H9 (cell line): ENCODE measurements around the gene PSMB7. TPM values are rescaled to one million over a fixed set of nuclear protein-coding genes. Genes with fewer than 3 reads are reported as not detected.

Experiments used
- DNase-seq: peaks from one replicate; pipeline ENCODE4 v3.0.0-alpha.2; 2017
- H2AFZ ChIP-seq: one replicate; pipeline ENCODE4 v1.6.1; 2013; ENCODE audit warnings: mild to moderate bottlenecking, low read length, control low read depth, moderate library complexity
- H2AK5ac ChIP-seq: 2 replicates; pipeline ENCODE4 v1.6.1; 2013; ENCODE audit warnings: low read length, control low read depth, mixed read lengths; ENCODE audit not compliant: insufficient read length
- H2BK120ac ChIP-seq: one replicate; pipeline ENCODE4 v1.6.1; 2013; ENCODE audit warnings: low read depth, mild to moderate bottlenecking, low read length, control low read depth, inconsistent platforms; ENCODE audit not compliant: poor library complexity, severe bottlenecking
- H2BK12ac ChIP-seq: 2 replicates; pipeline ENCODE4 v1.6.1; 2013; ENCODE audit warnings: low read length, control low read depth, mixed read lengths, low read depth; ENCODE audit not compliant: insufficient read length
- H2BK15ac ChIP-seq: 2 replicates; pipeline ENCODE4 v1.6.1; 2013; ENCODE audit warnings: low read depth, low read length, control low read depth
- H2BK20ac ChIP-seq: one replicate; pipeline ENCODE4 v1.6.1; 2013; ENCODE audit warnings: low read depth, mild to moderate bottlenecking, low read length, control low read depth, inconsistent platforms; ENCODE audit not compliant: poor library complexity, severe bottlenecking
- H2BK5ac ChIP-seq: 2 replicates; pipeline ENCODE4 v1.6.1; 2013; ENCODE audit warnings: low read length, control low read depth, mixed read lengths; ENCODE audit not compliant: insufficient read length
- H3K14ac ChIP-seq: 2 replicates; pipeline ENCODE4 v1.6.1; 2013; ENCODE audit warnings: low read length, control low read depth; ENCODE audit not compliant: insufficient read depth
- H3K18ac ChIP-seq: 2 replicates; pipeline ENCODE4 v1.6.1; 2013; ENCODE audit warnings: low read depth, mild to moderate bottlenecking, mixed read lengths, low read length, control low read depth; ENCODE audit not compliant: insufficient read length
- H3K23ac ChIP-seq: 2 replicates; pipeline ENCODE4 v1.6.1; 2013; ENCODE audit warnings: low read length, control low read depth, mixed read lengths, low read depth; ENCODE audit not compliant: insufficient read length
- H3K23me2 ChIP-seq: 2 replicates; pipeline ENCODE4 v1.6.1; 2013; ENCODE audit warnings: low read depth, mild to moderate bottlenecking, mixed read lengths, low read length, control low read depth; ENCODE audit not compliant: insufficient read length, poor library complexity, severe bottlenecking
- H3K27ac ChIP-seq: 2 replicates; pipeline ENCODE4 v1.5.1; 2013; ENCODE audit warnings: low read length, control low read depth, mixed read lengths, low read depth; ENCODE audit not compliant: insufficient read length
- H3K27me3 ChIP-seq: 2 replicates; pipeline ENCODE4 v1.6.1; 2013; ENCODE audit warnings: low read length, control low read depth, inconsistent platforms; ENCODE audit not compliant: insufficient read depth
- H3K4ac ChIP-seq: 2 replicates; pipeline ENCODE4 v1.6.1; 2013; ENCODE audit warnings: low read depth, mild to moderate bottlenecking, control low read depth, inconsistent platforms, low read length, moderate library complexity
- H3K4me1 ChIP-seq: 2 replicates; pipeline ENCODE4 v1.6.1; 2013; ENCODE audit warnings: low read length, control low read depth, inconsistent platforms; ENCODE audit not compliant: insufficient read depth
- H3K4me2 ChIP-seq: 2 replicates; pipeline ENCODE4 v1.6.1; 2013; ENCODE audit warnings: low read length, control low read depth, mixed read lengths; ENCODE audit not compliant: insufficient read length, insufficient read depth
- H3K56ac ChIP-seq: 2 replicates; pipeline ENCODE4 v1.6.1; 2013; ENCODE audit warnings: low read depth, mild to moderate bottlenecking, mixed read lengths, low read length, control low read depth; ENCODE audit not compliant: insufficient read length
- H3K79me1 ChIP-seq: 2 replicates; pipeline ENCODE4 v1.6.1; 2013; ENCODE audit warnings: low read depth, mild to moderate bottlenecking, moderate library complexity, low read length, control low read depth, inconsistent platforms; ENCODE audit not compliant: insufficient read depth, poor library complexity, severe bottlenecking
- H3K79me2 ChIP-seq: 2 replicates; pipeline ENCODE4 v1.6.1; 2013; ENCODE audit warnings: low read length, control low read depth, inconsistent platforms; ENCODE audit not compliant: insufficient read depth
- H3K9ac ChIP-seq: 2 replicates; pipeline ENCODE4 v1.6.1; 2013; ENCODE audit warnings: low read length, control low read depth, mixed read lengths; ENCODE audit not compliant: insufficient read length; ENCODE audit errors: extremely low read depth
- H3K9me3 ChIP-seq: one replicate; pipeline ENCODE4 v1.6.1; 2013; ENCODE audit warnings: low read depth, low read length, inconsistent platforms; ENCODE audit not compliant: control insufficient read depth
- H3T11ph ChIP-seq: one replicate; pipeline ENCODE4 v1.6.1; 2013; ENCODE audit warnings: mild to moderate bottlenecking, low read length, control low read depth, inconsistent platforms
- H4K20me1 ChIP-seq: one replicate; pipeline ENCODE4 v1.6.1; 2013; ENCODE audit not compliant: control insufficient read depth, insufficient read length, insufficient read depth
- H4K5ac ChIP-seq: 2 replicates; pipeline ENCODE4 v1.6.1; 2013; ENCODE audit warnings: low read depth, mild to moderate bottlenecking, mixed read lengths, low read length, control low read depth; ENCODE audit not compliant: insufficient read length
- H4K8ac ChIP-seq: replicated peaks from 2 replicates; pipeline ENCODE4 v1.6.1; 2013; ENCODE audit warnings: low read length, control low read depth, mixed read lengths, low read depth; ENCODE audit not compliant: insufficient read length
- H4K91ac ChIP-seq: 2 replicates; pipeline ENCODE4 v1.6.1; 2013; ENCODE audit warnings: low read depth, mild to moderate bottlenecking, moderate library complexity, mixed read lengths, low read length, control low read depth; ENCODE audit not compliant: insufficient read length
- H3K27ac Mint-ChIP-seq, 3 experiments: 2 replicates in 2 of 3; 3 replicates in 1 of 3; pipeline ENCODE4 v1.8.0; 2020 to 2021; ENCODE audit warnings: mixed read lengths in 3 of 3, mild to moderate bottlenecking in 1 of 3, moderate library complexity in 1 of 3
- H3K27me3 Mint-ChIP-seq: 2 replicates; pipeline ENCODE4 v1.8.0; 2021; ENCODE audit warnings: low read depth, mild to moderate bottlenecking, moderate library complexity, mixed read lengths
- H3K36me3 Mint-ChIP-seq, 3 experiments: 2 replicates in 2 of 3; 3 replicates in 1 of 3; pipeline ENCODE4 v1.8.0; 2020 to 2021; ENCODE audit warnings: low read depth in 3 of 3, mixed read lengths in 3 of 3; ENCODE audit not compliant: insufficient read depth in 1 of 3
- H3K4me1 Mint-ChIP-seq, 2 experiments: 2 replicates each; pipeline ENCODE4 v1.8.0; 2020; ENCODE audit warnings: mixed read lengths in 2 of 2
- H3K4me3 Mint-ChIP-seq, 2 experiments: 2 replicates in 1 of 2; 3 replicates in 1 of 2; pipeline ENCODE4 v1.8.0; 2020 to 2021; ENCODE audit warnings: mild to moderate bottlenecking in 2 of 2, mixed read lengths in 2 of 2, moderate library complexity in 1 of 2
- H3K9me3 Mint-ChIP-seq, 2 experiments: 2 replicates in 1 of 2; 3 replicates in 1 of 2; pipeline ENCODE4 v1.8.0; 2020; ENCODE audit warnings: mild to moderate bottlenecking in 2 of 2, mixed read lengths in 2 of 2, moderate library complexity in 1 of 2
- CTCF ChIP-seq: fragments of 200-600 bp; sonication (generic); conservative IDR thresholded peaks from 3 replicates; pipeline ENCODE4 v1.8.0; 2021; ENCODE audit warnings: antibody characterized with exemption, mild to moderate bottlenecking
- WGBS: extraction: QIAGEN DNeasy Blood & Tissue Kit; methylation state at CpG from one replicate; pipeline ENCODE4 v1.1.7; 2013; ENCODE audit warnings: missing lambda C conversion rate, low lambda C conversion rate, mixed read lengths; ENCODE audit not compliant: insufficient read length; ENCODE audit errors: extremely low coverage; 5-methylcytosine and 5-hydroxymethylcytosine counted together
- total RNA-seq: library from RNA; stranded (reverse); gene quantifications from 2 replicates; pipeline ENCODE4 v1.2.1, GENCODE V29; 2021

PSMB7 gene
- total RNA-seq, 1 experiment from 2014 or later: 209 TPM

DNA sequence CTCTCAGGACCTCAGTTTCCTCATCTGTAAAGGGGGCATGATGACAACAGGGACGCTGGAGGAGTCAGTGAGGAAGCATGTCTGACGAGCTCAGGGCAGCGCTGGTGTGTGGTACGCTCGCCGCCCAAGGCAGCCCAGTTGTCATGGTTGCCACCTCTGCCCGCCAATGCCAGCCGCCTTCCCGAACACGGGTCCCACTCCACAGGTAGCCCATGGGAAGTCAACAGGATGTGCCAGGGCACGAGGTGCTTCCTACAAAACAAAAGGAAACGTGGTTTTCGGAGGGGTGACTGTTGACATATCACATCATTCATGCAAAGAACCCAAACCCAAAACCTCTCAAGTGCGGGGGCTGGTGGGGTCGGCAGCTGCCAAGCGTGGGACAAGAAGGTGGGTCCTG is 99.4 kb downstream of the PSMB7 start:
- Histone ChIP-seq H3K9ac (no peak overlapping the region), H2BK120ac (no peak overlapping the region), H3K14ac (no peak overlapping the region), H3K79me1 (no peaks in the 10 kb centered on the region), H4K91ac (no peak overlapping the region), H2AK5ac (no peak overlapping the region), H2BK20ac (no peak overlapping the region), H3K27ac (no peak overlapping the region), H4K5ac (no peak overlapping the region), H2BK15ac (no peak overlapping the region), H3K9me3 (no peaks in the 10 kb centered on the region), H2BK12ac (no peak overlapping the region), H3K4me2 (no peak overlapping the region), H3K27me3 (no peaks in the 10 kb centered on the region), H3K18ac (no peak overlapping the region), H4K8ac (no peak overlapping the region), H3K23ac (no peak overlapping the region), H3K23me2 (no peaks in the 10 kb centered on the region), H3K4me1 (no peaks in the 10 kb centered on the region), H2AFZ (no peak overlapping the region), H3K4ac (no peak overlapping the region), H2BK5ac (no peak overlapping the region), H3K56ac (no peak overlapping the region), H4K20me1 (peaks cover 2% of the 10 kb centered on the region), H3T11ph (no peak overlapping the region), H3K79me2 (no peaks in the 10 kb centered on the region)
- H3K27me3 Mint-ChIP-seq: no peaks in the 10 kb centered on the region
- 0 out of 5 replicates have a peak, but pooled peaks cover 0 to 2% of the 10 kb centered on the region in 2 experiments for H3K9me3 Mint-ChIP-seq
- no peak overlapping the region for H3K4me3 Mint-ChIP-seq
- no peak for TF ChIP-seq CTCF
- no CpG with 5 or more reads among the region's 16 CpGs for WGBS
- peaks cover 0 to 3% (median 0%) of the 10 kb centered on the region in 3 experiments; a peak in 2 of 7 replicates for H3K36me3 Mint-ChIP-seq
- DNase-seq: no peak
- peaks cover 3% of the 10 kb centered on the region in 2 experiments; a peak in 3 of 4 replicates for H3K4me1 Mint-ChIP-seq
- H3K27ac Mint-ChIP-seq: no peak overlapping the region
